Middle frontal gyrus (tissue), 1 donor: ENCODE results near the gene POU2AF3.

ENCODE experiments used
- DNase-seq: peaks from one replicate; pipeline ENCODE4 v3.0.0-alpha.2; 2015; ENCODE audit warnings: low spot score; ENCODE audit errors: extremely low spot score

POU2AF3 gene

GRCh38 chr11:111352935-111353710, 54.8 kb downstream of the POU2AF3 start:
- no peak for DNase-seq

DNA sequence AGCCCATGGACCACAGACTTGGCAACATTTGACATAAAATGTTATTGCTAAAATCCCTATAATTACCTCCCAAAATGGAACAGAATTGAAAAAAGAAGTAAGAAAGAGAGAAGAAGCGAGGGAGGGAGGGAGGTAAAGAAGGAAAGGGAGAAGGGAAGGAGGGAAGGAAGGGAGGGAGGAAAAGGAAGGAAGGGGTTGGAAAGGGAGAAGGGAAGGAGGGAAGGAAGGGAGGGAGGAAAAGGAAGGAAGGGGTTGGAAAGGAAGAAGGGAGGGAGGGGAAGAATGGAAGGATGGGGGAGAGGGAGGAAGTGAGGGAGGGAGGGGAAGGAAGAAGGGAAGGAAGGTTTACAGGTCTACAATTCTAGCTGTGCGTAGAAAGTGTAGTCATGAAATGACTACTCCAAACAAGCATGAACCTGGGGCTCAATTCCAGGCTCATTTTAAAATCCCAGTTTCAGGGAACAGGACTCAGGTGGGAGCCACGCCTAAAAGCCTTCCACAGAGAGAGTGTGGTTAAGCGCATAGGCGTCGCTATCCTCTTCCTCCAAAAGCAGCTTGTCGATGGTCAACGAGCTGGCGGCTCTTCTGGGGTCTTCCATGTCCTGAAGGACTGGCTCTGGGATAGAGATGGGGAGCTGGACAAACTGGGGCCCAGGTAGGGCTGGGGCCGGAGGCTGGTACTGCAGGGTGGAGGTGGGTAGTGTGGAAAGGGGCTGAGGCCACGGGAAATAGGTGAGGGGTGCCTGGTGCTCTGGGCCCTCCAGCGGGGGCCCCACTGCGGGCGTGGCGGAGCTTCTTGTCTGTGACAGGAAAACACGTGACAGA, 55.6 kb downstream of the POU2AF3 start:
- no peak for DNase-seq

DNA sequence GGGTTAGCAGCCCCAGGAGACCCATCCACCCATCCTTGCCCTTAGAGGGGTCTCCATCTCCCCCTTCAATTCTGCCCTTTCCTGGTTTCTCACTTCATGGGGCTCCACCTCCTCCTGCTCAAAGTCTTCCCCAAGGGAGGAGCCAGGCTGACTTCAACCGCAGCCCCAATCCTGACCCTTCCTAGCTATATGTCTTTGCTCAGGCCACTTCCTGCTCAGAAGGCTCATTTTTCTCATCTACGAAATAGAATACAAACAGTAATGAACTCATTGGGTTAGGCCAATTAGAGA, 56.2 kb downstream of the POU2AF3 start:
- no peak for DNase-seq

GRCh38 chr11:111355101-111355500, 56.8 kb downstream of the POU2AF3 start:
- no peak for DNase-seq

- no peak for DNase-seq
These were observed 57.8 kb downstream of the POU2AF3 start for GRCh38 chr11:111355956-111356659.

GRCh38 chr11:111356660-111357048, 58.3 kb downstream of the POU2AF3 start:
- DNase-seq, result no peak

DNA sequence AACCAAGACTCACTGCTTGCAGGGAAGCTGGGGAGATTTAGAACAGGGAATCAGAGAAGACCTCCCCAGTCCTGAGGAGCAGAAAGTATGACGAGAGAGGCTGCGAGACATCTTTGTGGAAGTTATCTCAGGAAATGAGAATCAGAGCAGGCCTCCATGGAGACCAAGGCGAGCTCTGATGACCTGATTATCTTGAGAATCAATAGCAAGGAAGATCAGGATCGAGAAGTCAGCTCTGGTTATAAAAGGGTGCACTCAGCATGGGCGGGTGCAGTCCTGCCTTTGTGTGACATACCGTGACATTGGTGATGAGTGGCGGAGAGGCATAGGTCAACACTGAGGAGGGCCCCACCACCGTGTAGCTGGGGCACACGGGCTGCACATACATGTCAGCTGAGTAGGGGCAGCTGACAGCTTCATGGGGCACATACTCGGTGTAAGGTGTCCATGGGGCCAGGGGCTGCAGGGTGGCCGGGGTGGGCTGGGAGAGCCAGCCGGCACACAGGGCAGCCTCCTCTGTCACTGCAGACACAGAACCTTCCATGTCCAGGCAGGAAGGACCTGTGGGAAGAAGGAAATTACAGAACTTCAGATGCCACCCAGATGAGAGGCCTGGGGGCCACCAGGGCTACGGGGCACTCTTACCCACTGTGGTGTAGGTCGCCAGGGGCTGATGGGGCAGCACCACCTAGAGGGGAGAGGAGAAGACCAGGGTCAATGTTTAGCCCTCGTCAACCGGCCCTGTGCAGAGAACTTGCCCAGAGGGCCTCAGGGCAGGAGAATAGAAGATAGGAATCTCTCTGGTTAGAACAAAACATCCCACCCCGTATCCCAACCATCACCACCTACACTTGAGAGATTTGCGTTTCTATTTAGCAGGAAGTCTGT, 59.0 kb downstream of the POU2AF3 start:
- no peak for DNase-seq
